ENCODE data around the gene ALDOC.
"Not testable (repeated sequence)": the region's sequence is repeated elsewhere in the genome, so short reads cannot be mapped to it uniquely, and the experiment has no call there.

Gene ALDOC

DNA sequence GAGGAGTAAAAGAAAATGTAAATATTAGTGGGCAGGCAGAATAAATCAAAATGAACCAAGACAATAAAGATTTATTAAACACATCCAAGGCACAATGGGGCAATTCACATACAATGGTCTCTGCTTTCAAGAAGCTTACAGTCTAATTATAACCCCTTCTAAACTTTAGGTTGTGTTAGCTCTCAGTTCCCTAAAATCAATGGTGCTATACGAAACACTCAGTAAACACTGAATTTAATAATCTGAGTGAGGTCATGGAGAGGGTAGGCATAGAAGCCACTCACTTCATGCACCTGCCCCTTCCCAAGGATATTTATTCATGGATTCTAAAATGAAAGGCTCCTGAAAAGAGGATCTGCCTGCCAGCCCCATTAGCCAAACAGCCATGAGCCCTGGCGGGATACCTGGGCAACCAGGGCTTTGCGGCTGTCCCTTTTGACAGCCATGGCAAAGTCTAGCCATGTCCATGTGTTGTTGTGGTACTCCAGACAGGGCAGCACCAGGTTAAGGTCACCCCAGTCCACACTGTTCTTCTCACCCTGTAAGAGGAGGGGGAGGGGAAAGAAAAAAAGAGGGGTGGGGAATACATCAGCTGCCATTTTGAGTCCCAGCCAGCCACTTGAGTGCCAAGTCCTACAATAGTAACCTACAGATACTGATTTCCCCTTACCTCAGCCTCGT, 38.7 kb upstream of the ALDOC start:
- DNase-seq (ENCODE audit: low read depth), result no peak
- no peak overlapping the region for H3K4me3 ChIP-seq (ENCODE audit: low read length)
- no peak for TF ChIP-seq CTCF (conservative IDR thresholded peaks at IDR 0.05; ENCODE audit: low read length)

DNA sequence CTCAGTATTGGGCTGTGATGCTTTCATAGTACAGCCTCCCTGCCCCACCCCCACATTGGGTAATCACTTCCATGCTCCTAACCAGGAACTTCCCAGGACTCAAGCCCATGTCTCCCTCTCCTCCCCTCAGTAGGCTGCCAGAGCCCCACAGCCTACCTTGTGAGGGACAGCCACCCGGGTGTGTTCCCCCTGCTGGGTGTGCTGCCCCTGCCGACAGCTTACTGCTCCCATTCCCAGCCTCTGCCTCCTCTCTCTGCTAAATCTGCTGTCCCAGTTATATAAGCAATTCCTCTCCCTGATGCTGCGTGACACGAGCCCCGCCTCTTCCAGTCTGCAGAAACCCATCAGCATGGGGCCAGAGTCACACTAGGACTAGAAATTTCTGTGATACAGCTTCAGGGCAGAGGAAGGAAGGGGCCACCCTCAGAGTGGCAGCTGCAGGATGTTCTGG, 37.3 kb upstream of the ALDOC start, which contains the start of gene RSKR:
Gene RSKR, minus strand, starts transcription at position 255 of the 451 bp plus-strand sequence. Its CDS starts 24 bp downstream, at position 231.
- peak; percentile 8 for DNase-seq (ENCODE audit: low read depth)
- H3K4me3 ChIP-seq (ENCODE audit: low read length), result no peak within 1 kb of the TSS
- TF ChIP-seq CTCF (conservative IDR thresholded peaks at IDR 0.05; ENCODE audit: low read length), result no peak

DNA sequence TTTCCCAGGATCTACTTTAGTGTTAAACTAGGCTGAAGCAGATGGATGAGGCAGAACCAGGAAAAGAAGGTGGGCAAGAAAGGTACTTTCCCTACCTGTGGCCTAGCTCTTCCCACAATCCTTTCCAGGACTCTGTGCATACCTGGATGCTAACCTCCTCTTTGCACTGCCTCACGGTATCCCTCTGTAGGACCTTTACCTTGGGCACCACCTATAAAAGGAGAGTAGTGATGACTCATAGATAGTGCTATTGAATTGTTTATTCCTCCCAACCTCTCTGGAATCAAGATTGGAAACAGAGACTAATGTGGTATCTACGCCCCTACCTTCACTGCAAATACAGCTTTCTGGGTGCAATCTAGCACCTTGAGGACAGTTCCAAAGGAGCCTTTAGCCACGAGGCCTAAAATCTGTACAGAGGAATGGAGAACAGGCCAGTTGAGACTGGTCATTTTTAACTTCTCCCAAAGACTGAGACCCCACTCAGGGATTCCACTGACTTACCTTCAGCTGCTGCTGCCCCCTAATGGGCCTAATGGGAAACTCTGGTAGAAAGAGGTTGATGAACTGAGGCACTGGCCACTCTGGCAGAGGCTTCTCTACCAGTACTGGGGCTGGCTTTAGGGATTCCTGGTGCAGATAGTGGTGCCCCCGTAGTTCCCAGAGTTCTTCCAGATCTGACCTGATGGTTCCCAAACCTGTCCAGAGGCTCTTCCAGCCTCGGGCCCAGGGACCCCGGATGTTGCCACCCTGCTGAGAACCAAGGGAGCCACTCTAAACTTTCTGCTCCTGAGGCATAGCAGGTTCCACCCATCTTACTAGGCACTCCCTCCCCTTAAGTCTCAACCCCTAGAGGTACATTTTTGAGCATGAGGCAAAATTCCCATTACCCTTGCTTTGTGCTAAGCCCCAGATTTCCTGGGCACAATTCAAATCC, 36.5 kb upstream of the ALDOC start:
- DNase-seq (ENCODE audit: low read depth), result peak; percentile 24
- peak; percentile 73 for TF ChIP-seq CTCF (conservative IDR thresholded peaks at IDR 0.05; ENCODE audit: low read length)
- no peak overlapping the region for H3K4me3 ChIP-seq (ENCODE audit: low read length)

DNA sequence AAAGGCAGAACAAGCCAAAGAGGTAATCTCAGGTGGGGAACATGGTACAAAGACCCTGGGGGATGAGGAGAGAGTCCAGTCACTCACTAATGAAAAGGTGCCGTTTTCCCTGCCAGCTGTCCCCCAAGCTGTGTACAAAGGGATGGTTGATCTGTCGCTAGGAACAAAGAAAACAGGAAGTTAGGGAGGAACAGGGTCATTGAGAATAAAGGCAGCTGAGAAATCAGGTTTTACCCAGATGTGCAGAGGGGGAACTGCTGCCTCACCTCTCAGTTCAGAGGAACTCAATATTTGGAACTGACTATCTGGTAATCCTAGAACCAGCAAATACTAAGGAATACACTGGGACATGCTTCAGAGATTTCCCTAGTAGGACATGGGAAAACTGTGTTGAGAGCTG, 35.8 kb upstream of the ALDOC start:
- no peak overlapping the region for H3K4me3 ChIP-seq (ENCODE audit: low read length)
- TF ChIP-seq CTCF (conservative IDR thresholded peaks at IDR 0.05; ENCODE audit: low read length), result no peak
- no peak for DNase-seq (ENCODE audit: low read depth)

DNA sequence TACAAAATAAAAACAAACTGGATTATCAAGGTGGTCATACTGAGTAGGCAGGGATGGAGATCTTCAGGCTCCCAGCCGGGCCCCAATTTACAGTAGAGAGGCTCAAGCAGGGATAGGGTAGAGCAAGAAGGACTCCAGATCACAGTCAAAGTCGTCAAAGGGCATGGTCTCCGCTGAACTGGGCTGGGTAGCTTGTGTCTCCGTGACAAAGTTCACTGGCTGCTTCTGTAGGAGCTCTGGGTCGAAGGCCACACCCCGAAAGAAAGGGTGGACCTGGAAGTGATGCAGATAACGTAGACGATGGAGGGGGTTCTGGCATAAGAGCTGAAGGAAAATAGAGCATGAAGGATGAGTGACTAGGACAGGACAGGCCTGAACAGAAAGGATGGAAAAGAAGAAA, 33.7 kb upstream of the ALDOC start:
- no peak overlapping the region for H3K4me3 ChIP-seq (ENCODE audit: low read length)

DNA sequence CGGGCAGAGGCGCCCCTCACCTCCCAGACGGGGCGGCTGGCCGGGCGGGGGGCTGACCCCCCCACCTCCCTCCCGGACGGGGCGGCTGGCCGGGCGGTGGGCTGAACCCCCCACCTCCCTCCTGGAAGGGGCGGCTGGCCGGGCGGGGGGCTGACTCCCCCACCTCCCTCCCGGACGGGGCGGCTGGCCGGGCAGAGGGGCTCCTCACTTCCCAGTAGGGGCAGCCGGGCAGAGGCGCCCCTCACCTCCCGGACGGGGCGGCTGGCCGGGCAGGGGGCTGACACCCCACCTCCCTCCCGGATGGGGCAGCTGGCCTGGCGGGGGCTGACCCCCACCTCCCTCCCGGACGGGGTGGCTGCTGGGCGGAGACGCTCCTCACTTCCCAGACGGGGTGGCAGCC, 27.3 kb upstream of the ALDOC start:
- DNase-seq (ENCODE audit: low read depth), result not testable (repeated sequence)

More for the DNA sequence above, 33.7 kb upstream of the ALDOC start:
- no peak for DNase-seq (ENCODE audit: low read depth)
- TF ChIP-seq CTCF (conservative IDR thresholded peaks at IDR 0.05; ENCODE audit: low read length), result no peak

DNA sequence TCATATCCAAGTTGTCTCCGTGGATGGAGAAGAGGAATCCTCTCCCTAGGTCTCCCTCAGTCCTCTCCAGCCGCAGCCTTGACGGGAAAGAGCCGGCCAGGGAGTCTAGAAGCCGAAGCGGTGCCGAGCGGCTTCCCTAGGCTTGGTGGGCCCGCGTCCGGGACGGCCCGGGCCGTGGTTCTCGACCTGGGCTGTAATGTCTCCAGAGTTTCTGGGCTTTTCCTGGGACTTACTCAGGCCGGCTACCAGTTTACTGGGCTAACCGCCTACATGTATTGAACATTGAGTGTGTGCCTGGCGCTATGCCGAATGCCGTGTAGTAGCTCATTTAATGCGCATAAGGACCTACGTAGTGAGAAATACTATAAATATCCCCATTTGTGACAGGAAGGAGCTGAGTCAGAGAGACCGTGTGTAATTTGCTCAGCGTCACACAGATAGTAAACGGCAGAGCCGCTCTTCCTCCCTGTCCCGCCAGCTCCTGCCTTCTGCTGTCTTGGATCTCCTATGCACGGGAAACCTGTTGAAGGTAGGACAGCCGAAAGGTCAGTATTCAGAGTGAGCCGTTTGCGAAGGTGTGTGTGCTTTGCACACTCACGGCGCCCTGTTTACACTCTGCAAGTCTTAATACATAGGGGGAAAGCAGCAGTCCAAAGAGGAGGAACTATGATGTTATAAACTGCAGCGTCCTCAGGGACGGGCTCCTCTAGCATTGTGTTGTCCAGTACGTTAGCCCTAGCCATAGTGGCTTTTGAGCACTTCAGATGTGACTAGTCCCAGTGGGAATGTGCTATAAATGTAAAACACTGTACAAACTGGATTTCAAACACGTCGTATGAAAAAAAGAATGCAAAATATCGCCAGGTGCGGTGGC, 22.9 kb upstream of the ALDOC start:
- H3K4me3 ChIP-seq (ENCODE audit: low read length), result peak overlapping the region; percentile 75
- peak; percentile 83 for DNase-seq (ENCODE audit: low read depth)
- no peak for TF ChIP-seq CTCF (conservative IDR thresholded peaks at IDR 0.05; ENCODE audit: low read length)

More for the DNA sequence above, 27.3 kb upstream of the ALDOC start:
- H3K4me3 ChIP-seq (ENCODE audit: low read length), result not testable (repeated sequence)
